PC-3 (cell line): ENCODE data around the gene MTHFD1L.
"Not testable (repeated sequence)": the region's sequence is repeated elsewhere in the genome, so short reads cannot be mapped to it uniquely, and the experiment has no call there.

Experiments used
- EZH2 ChIP-seq: fragments of 300-600 bp; sonication (generic); IDR thresholded peaks from one replicate; pipeline ENCODE4 v1.6.1; 2017; ENCODE audit warnings: antibody characterized with exemption, mild to moderate bottlenecking, low read length; ENCODE audit not compliant: unreplicated experiment
- EZH2phosphoT487 ChIP-seq: fragments of 300-600 bp; sonication (generic); IDR thresholded peaks from 2 replicates; pipeline ENCODE4 v1.6.1; 2018; ENCODE audit warnings: mild to moderate bottlenecking, antibody characterized with exemption, low read length, borderline replicate concordance
- TF ChIP-seq, protein P1 (sequence below): fragments of 300-600 bp; sonication (generic); conservative IDR thresholded peaks from 2 replicates; pipeline ENCODE4 v1.5.1; 2017; ENCODE audit warnings: antibody characterized with exemption, low read depth, mild to moderate bottlenecking, low read length

DNA sequence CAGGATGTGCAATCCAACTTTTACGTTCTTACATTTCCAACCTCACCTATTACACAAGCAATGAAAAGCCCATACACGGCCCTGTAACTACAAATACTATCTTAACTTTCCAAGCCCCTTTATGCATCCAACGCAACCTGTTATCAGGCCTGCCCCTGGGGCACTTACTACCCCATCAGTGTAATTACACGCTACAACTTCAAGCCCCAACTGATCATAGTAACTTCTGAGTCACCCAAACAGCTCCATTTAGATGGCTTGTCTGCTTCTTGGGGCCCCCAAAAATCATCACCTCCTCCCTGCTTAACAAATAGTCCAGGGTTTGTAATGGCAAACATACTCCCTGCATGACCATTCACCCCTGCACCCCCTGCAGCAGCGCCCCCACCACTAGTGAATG is 11.1 kb upstream of the MTHFD1L start:
- TF ChIP-seq, protein P1, sequence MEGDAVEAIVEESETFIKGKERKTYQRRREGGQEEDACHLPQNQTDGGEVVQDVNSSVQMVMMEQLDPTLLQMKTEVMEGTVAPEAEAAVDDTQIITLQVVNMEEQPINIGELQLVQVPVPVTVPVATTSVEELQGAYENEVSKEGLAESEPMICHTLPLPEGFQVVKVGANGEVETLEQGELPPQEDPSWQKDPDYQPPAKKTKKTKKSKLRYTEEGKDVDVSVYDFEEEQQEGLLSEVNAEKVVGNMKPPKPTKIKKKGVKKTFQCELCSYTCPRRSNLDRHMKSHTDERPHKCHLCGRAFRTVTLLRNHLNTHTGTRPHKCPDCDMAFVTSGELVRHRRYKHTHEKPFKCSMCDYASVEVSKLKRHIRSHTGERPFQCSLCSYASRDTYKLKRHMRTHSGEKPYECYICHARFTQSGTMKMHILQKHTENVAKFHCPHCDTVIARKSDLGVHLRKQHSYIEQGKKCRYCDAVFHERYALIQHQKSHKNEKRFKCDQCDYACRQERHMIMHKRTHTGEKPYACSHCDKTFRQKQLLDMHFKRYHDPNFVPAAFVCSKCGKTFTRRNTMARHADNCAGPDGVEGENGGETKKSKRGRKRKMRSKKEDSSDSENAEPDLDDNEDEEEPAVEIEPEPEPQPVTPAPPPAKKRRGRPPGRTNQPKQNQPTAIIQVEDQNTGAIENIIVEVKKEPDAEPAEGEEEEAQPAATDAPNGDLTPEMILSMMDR = not testable (repeated sequence)
- TF ChIP-seq EZH2phosphoT487, EZH2: not testable (repeated sequence)
